Pancreas (tissue), 10 donors: ENCODE measurements around the gene RPP30. TPM values are rescaled to one million over a fixed set of nuclear protein-coding genes. Genes with fewer than 3 reads are reported as not detected.
A peak's percentile ranks its signal among the peaks of the same experiment; 100 is the strongest.

Source experiments
- ATAC-seq, 4 donors: fragments of 200-7000 bp; cut with Tn5 transposase; one replicate each; pipeline versions ENCODE4 v1.8.0 to v1.9.1; 2020; ENCODE audit warnings: mild to moderate bottlenecking in 4 of 4, moderate library complexity in 4 of 4
- DNase-seq, 6 donors: peaks; one replicate each; pipeline ENCODE4 v3.0.0-alpha.2; 2020
- FAIRE-seq: peaks from 2 replicates; lab custom pipeline; 2012; peaks lifted over from hg19 to GRCh38; lab: Jason Lieb, UNC
- H3K27ac ChIP-seq, 4 donors: fragments of 200-600 bp; sonication (generic); 1 replicate in 3 of 4; 2 replicates in 1 of 4; pipeline versions ENCODE4 v1.5.0 to v1.8.0; 2020
- H3K27me3 ChIP-seq, 4 donors: fragments of 200-600 bp; one replicate each; pipeline ENCODE4 v1.8.0; 2021
- H3K36me3 ChIP-seq, 3 donors: fragments of 200-600 bp; sonication (generic) in 1 of 3; one replicate each; pipeline versions ENCODE4 v1.5.0 to v1.8.0; 2020 to 2021
- H3K4me1 ChIP-seq, 3 donors: fragments of 200-600 bp; one replicate each; pipeline ENCODE4 v1.8.0; 2021
- H3K4me3 ChIP-seq, 4 donors: fragments of 200-600 bp; sonication (generic) in 2 of 4; one replicate each; pipeline versions ENCODE4 v1.5.0 to v1.8.0; 2020 to 2021
- H3K9me3 ChIP-seq, 4 donors: fragments of 200-600 bp; one replicate each; pipeline ENCODE4 v1.8.0; 2021
- CTCF ChIP-seq, 4 donors: fragments of 200-600 bp; sonication (generic) in 3 of 4; IDR thresholded peaks; one replicate each; pipeline versions ENCODE4 v1.5.0 to v1.8.0; 2021; ENCODE audit warnings: antibody characterized with exemption in 4 of 4
- WGBS, 2 donors: extraction: QIAGEN DNeasy Blood & Tissue Kit; methylation state at CpG; one replicate each; pipeline ENCODE4 v1.1.7; 2013; 5-methylcytosine and 5-hydroxymethylcytosine counted together
- intact Hi-C, 3 donors: fragments of 100-400 bp; cut with DNase I; formaldehyde crosslinking; loops; one replicate each; pipeline versions ENCODE4 v1.11.1 to v1.14.2; 2022
- polyA plus RNA-seq, 2 donors: library from polyadenylated mRNA; stranded (reverse); fragments of 200-250 nt; gene quantifications; one replicate each; pipeline ENCODE4 v1.2.3, GENCODE V29; 2013
- total RNA-seq, 6 donors: library from RNA; stranded (reverse); fragmentation: NEBNext Ultra II Directional in 4 of 6; extraction: Animal tissue kit (Norgen Biotek cat#: 25700) in 4 of 6; gene quantifications; one replicate each; pipeline versions ENCODE4 v1.2.1 to v1.2.4, GENCODE V29; 2021 to 2023
- donor health status: healthy with polysubstance abuse.
- donor health status: DM: no; HTN: no; CAD: no; lungs with moderate emphysema.
- donor health status: DM: no; HTN: no; CAD: no.
- donor health status: control.
- donor health status: control.
- donor health status: Bipolar disorder and iron deficiency.
- donor health status: DM: yes; HTN: yes; CAD: no.
- donor health status: DM: no; HTN: no; CAD: no.
- donor health status: DM: no; HTN: no; CAD: no.
- donor health status: DM: yes; HTN: yes; CAD: no.

Gene RPP30
- total and polyA plus RNA-seq, 8 donors, result 5.8 to 23.1 (median 10.2) TPM

- no peak for FAIRE-seq
- H3K9me3 ChIP-seq, result no peaks in the 10 kb centered on the region
- H3K36me3 ChIP-seq, result no peaks in the 10 kb centered on the region
- H3K4me1 ChIP-seq, result no peaks in the 10 kb centered on the region
- no peak overlapping the region for H3K27ac ChIP-seq
- peaks cover 0 to 5% (median 0%) of the 10 kb centered on the region in 4 donors for H3K27me3 ChIP-seq
- no peak overlapping the region for H3K4me3 ChIP-seq
- WGBS, 2 donors, result 71 to 78% methylated on average over 4 of the region's 4 CpGs
- no peak for TF ChIP-seq CTCF (IDR thresholded peaks at IDR 0.05)
- intact Hi-C loops, result loop anchor here in 1 of 3 donors (10.0 kb wide), 1 partner anchor 111 kb away; no protein-coding TSS in a partner anchor
- DNase-seq, result no peak
- ATAC-seq, result no peak
These were observed 5.7 kb upstream of the RPP30 start for GRCh38 chr10:90866050-90866598.

- H3K36me3 ChIP-seq, result peaks cover 0 to 4% (median 0%) of the 10 kb centered on the region in 3 donors
- H3K4me3 ChIP-seq, result peak overlapping the region; percentile 43 to 78 (median 76)
- DNase-seq (peak in 1 of 6 donors; percentile 18), ATAC-seq (peak; percentile 64 to 77 (median 75)), FAIRE-seq (no peak)
- 1 to 2% methylated on average over 14 of the region's 14 CpGs for WGBS, 2 donors
- peak overlapping the region in 2 of 4 donors; percentile 57 to 58 for H3K27ac ChIP-seq
- intact Hi-C loops, result no loop called here
- no peaks in the 10 kb centered on the region for H3K27me3 ChIP-seq
- no peaks in the 10 kb centered on the region for H3K9me3 ChIP-seq
- peaks cover 0 to 9% (median 0%) of the 10 kb centered on the region in 3 donors for H3K4me1 ChIP-seq
- peak in 2 of 4 donors; percentile 12 to 18 for TF ChIP-seq CTCF (IDR thresholded peaks at IDR 0.05)
These were observed 452 bp upstream of the RPP30 start for GRCh38 chr10:90871279-90871765.

GRCh38 chr10:90872648-90873020 lies 860 bp downstream of the RPP30 start:
- Histone ChIP-seq H3K9me3 (no peaks in the 10 kb centered on the region), H3K4me3 (peak overlapping the region; percentile 43 to 78 (median 76)), H3K4me1 (peaks cover 0 to 9% (median 0%) of the 10 kb centered on the region in 3 donors), H3K36me3 (peaks cover 0 to 16% (median 0%) of the 10 kb centered on the region in 3 donors), H3K27ac (no peak overlapping the region), H3K27me3 (no peaks in the 10 kb centered on the region)
- no peak for TF ChIP-seq CTCF (IDR thresholded peaks at IDR 0.05)
- WGBS, 2 donors, result 17 to 20% methylated on average over 8 of the region's 8 CpGs
- FAIRE-seq (no peak), ATAC-seq (no peak), DNase-seq (no peak)
- intact Hi-C loops, result no loop called here

GRCh38 chr10:90879062-90879461 lies 7.3 kb downstream of the RPP30 start:
- Histone ChIP-seq H3K4me1 (no peaks in the 10 kb centered on the region), H3K27ac (no peak overlapping the region), H3K9me3 (no peaks in the 10 kb centered on the region), H3K27me3 (no peaks in the 10 kb centered on the region), H3K4me3 (no peak overlapping the region), H3K36me3 (peaks cover 0 to 23% (median 0%) of the 10 kb centered on the region in 3 donors)
- no peak for ATAC-seq
- no peak for FAIRE-seq
- WGBS, 2 donors, result 84 to 91% methylated on average over 2 of the region's 2 CpGs
- intact Hi-C loops, result no loop called here
- no peak for TF ChIP-seq CTCF (IDR thresholded peaks at IDR 0.05)
- no peak for DNase-seq
